Kidney glomerular epithelial cell (primary cell): ENCODE data around the gene ERBB4.
"Not testable (repeated sequence)": the region's sequence is repeated elsewhere in the genome, so short reads cannot be mapped to it uniquely, and the experiment has no call there.

Experiments used
- DNase-seq: peaks from one replicate; lab custom pipeline; 2025; lab: John Stamatoyannopoulos, UW

Gene ERBB4

DNA sequence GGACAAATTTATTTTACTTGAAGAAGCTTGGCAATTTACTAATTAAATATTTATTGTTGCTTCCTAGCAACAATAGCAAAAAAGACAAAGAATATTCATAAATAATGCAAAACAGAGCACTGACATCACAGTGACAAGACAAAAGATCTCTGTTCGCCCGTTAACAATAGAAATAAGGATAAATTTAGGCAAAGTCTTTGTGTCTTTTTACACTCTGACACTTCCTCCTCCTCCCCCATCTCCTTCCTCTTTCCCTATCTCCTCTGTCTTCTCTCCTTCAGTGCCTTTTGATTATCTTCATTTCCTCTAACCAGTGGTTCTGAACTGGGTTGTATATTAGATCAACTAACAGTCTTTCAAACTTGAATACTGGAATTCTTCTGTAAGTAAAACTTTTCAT lies 808.4 kb downstream of the ERBB4 start:
- DNase-seq, result no peak

DNA sequence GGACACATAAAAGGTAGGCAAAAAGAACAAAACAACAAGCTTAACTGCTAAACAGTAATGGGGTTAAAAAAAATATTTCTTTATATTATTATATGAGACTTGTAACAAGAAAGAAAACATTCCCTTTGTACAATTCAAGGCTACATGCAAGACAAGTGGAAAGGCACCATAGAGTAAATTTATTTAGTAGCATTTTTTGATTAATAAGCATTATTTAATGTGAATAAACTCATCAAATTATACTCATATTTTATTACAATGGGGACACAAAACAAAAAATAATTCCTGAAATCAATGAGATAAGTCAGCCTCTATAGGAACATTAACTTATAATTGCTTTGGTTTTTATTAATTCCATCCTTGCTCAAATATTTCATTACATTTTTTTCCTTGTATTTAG lies 809.2 kb downstream of the ERBB4 start:
- DNase-seq, result no peak

DNA sequence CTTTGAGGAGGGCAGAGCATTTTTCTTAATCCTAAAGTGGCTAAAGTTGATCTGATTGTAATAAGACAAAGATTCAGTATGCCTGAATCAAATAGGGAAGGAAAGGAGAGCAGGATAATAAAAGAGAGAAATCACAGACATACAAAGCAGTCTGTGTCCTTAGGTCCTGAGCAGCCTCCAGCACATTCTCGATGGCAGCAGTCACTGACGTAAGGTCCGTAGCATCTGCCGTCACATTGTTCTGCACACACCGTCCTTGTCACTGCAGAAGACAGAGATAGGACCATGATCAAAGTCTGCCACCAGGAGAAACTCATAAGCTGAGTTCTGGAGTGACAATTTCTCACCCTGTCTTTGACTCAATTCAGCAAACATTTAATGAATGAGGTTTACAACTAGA lies 813.7 kb downstream of the ERBB4 start:
- no peak for DNase-seq

DNA sequence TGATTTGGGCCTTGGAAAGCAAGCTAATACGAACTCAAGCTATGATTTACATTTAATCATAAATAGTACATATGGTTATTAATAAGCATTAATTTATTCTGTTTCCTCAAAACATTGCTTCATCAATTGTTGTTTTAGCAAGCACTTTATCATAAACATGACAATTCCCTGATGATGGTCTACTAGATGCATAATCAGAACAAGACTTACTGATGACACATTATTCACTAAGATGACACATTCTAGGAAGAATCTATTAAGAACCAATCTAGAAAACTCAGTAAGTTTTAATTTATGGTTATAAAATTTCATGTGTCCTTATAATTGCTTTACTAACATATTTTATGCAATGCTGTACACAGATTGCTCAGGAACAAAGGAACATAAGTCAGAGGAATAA lies 815.2 kb downstream of the ERBB4 start:
- DNase-seq, result no peak

DNA sequence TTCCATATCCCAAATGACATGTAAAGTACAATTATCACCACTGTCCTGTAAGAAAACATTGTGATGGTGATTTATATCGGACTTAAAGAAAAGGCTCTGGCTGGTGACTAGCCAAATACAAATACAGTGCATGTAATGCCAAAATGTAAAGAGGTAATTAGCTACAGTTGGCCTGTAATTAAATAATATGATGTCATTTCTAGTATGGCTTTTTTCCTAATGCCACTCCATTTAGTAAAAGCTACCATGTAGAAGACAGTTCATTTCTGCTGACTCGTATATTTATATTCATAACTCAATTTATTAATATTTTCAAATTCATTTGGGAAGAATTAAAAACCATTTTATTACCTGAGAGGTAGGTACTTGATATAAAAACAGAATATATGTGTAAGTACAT lies 815.7 kb downstream of the ERBB4 start:
- no peak for DNase-seq

DNA sequence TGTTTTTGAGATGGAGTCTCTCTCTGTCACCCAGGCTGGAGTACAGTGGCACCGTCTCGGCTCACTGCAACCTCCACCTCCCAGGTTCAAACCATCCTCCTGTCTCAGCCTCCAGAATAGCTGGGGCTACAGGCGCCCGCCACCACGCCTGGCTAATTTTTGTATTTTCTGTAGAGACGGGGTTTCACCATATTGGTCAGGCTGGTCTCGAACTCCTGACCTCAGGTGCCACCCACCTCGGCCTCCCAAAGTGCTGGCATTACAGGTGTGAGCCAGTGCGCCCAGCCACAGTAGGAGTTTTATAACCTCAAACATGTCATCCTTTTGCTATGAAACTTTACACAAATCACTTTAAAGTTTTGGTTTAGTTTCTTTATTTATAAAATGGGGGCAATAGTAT lies 816.7 kb downstream of the ERBB4 start:
- DNase-seq, result not testable (repeated sequence)

DNA sequence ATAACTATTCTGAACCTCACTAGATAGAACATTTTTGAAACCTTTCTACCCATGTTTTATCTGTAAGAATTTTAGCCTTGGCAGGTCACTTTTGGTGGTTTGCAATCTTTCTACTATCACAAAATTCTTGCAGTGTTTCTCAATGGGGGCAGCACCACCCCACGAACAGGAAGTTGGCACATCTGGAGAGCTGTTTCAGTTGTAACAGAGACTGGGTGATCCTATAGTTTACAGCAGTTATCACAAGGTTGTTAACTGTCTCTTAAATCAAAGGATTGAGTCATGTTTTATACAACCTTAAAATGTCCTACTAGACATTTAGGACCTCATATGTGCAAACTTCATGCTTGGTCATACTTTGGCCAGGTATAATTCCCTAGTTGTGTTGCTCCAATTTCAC lies 829.2 kb downstream of the ERBB4 start:
- DNase-seq, result no peak

DNA sequence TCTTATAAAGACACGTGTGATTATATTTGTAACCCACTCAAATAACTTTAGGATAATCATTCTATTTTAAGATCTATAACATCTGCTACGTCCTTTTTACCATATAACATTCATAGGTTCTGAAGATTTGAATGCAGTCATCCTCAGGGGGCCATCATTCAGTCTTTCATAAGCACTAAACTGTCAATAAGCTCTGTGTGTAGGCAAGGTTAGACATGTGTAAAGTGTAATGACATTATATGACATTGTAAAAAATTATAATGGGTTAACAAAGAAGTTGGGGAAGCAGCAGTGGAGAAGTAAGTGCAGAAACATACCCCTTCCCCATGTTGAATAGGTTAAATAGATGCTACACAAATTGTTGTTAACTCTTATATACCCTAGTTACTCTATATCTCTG lies 845.9 kb downstream of the ERBB4 start:
- no peak for DNase-seq

DNA sequence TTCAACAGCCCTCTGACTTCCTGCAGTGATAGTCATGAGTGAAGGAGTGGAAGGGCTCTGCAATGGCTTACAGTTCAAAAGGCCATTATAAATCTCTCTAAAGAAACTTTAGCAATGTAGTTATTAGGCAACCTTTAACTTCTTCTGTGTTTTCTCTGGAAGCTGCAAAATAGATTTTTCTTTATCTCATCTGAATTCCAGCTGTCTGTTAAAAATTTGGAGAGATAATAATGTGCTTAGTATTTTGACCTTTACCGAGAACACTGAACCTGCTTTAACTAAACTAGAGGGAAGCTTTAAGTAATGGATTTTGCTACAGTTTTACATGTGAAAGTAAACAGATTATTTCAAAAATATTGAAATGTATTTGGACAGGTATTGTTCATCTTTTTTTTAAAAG lies 847.9 kb downstream of the ERBB4 start:
- DNase-seq, result no peak

DNA sequence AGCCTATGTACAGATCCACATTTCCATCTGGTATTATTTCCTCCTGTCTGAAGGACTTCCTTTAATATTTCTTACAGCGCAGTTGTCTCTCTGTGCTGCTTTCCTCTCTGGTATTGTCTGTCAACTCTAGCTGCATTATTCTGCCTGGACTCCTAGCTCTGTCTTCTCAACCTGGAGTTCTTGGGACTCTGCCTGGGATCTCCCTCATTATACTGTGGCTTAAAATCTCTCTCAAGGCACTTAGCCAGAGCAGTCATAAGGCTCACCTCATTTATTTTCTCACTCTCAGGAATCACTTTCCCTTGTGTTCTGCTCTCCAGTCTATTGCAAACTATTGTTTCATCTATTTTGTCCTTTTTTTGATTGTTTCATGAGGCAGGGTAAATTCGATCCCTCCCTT lies 850.4 kb downstream of the ERBB4 start:
- DNase-seq, result no peak

DNA sequence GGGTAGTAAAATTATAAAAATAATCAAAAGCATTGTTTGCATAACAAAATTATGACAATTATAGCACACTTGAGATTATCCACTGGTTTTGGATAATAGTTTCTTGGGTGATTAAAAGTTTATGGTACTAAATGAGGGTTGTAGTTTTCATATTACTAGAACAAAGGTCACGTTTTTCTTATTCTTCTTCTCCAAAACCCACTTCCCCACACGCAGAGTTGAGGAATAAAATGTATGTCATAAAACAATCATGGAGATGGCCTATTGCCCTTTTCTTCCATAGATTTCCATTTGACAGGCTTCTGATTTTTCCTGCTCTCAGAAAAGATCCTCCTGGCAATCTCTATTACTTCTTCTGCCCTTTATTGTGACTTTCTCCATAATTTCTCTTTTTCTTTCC lies 863.9 kb downstream of the ERBB4 start:
- DNase-seq, result no peak

DNA sequence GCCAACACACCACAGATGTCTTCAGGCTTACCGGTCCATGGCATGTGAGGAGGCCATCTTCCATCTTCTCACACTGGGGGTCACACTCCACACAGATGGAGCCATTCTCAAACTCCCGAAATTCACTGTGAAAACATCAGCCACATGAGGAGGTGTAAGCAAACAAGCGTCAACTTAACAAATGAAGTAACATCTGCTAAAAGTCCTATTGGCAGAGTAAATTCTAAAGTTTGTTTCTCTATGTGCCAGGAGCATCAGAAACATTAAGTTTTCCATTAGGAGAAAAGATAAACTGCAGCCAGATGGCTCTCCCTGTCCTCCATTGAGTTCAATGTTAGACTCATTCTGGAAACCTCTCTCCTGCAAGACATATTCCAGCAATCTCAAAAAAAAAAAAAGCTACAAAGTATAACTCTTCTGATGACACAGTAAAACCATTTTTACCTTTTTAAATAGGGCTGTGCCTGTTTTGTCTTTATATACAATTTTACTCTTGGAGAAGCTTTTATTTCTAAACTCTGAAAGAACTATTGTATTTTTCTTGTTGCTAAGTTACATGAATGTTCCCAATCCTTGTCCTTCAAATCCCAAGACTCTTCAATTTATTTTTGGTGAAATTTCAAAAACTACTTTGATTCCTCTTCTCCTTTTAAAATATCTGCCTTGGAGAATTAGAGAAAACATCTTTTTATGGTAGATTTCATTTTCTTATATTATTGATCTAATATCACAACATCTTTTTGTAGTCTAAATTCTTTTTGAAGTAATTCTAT lies 865.3 kb downstream of the ERBB4 start:
- no peak for DNase-seq

DNA sequence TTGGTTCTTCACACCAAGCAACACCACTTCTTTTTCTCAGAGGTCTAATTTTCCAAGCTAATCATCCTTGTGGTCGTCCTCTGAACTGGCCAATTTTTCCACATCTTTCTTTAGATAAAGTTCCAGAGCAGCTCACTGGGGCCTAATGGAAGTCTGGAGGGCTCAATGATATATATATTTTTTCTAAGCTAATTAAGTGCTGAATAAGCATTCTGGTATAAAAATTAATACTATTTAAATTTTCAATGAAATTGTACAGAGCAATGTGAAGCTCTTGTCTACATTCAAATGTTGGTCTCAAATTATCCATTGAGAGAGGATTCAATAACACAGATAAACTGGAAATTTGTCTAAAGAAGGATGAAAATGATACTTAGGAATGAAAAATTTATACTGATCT lies 866.6 kb downstream of the ERBB4 start:
- no peak for DNase-seq

DNA sequence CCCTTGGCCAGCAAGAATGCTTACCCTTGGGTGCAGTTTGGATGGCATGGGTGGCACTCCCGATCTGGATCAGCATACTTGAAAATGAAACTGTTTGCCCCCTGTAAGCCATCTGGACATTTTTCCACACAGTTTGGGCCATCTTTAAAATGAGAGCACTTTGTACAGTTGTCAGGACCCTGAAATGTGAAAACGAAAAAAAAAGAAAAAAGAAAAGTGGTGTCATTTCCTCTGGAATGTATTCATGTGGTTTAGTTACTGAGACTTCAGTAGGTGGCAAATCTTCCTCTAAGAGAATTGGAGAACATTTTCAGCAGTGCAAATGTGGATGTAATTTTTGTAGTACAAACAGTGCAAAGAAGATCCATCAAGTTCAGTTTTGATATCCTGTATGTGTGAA lies 873.3 kb downstream of the ERBB4 start:
- no peak for DNase-seq

DNA sequence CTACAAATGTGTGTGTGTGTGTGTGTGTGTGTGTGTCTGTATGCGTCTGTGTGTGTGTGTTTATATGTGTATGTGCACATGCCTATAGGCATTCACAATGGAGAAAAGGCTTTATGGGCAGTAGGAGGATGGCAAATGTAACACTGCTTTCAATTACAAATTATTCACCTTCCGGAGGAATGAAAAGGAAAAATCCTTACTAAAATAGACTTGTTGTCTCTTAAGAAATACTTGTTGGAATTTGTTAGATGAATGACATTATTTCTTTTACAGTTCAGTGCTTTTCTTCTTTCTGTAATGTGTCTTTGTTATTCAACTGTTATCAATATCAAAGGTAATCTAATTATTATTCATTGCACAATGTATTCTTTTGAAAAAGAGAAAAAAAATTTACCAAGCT lies 874.3 kb downstream of the ERBB4 start:
- DNase-seq, result no peak

DNA sequence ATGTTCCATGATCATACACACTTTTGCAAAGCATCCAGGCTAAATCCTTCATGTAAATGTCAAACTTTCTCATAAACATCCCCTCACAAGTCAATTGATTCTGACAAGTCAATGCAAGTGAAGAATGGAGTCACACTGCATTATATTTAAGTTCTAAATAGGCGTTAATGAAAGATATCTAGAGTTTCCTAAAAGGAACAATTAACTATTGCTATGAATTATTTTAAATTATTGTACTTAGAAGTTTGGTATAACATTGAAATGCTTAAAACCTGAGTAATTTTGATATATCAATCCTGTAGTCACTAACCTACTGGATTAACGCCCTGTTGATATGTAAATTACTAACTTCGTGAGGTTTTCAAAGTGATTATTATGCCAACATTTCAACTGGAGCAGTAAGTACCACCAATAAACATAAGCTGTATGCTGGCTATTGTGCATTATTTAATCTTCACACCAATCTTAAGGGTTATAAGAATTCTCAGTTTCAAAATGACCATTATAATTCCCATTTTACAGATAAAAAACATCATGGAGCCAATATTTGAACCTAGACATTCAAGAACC lies 884.3 kb downstream of the ERBB4 start:
- no peak for DNase-seq

DNA sequence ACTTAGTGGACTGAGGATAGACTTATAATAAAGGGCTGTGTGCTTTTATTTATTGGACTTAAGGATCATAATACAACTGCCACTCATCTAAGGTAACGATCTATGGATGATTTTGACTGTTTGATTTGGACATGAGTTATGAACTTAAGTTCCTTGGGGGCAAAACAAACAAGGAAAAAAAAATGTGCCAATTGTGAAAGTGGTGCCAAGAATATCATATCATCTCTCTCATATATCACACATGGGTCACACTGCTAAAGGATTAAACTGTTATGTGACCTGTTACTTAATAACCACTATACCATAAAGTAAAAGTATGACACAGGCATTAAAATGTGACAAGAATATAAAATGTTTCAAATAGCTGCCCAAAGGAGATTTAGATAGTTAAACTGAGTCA lies 886.3 kb downstream of the ERBB4 start:
- no peak for DNase-seq

DNA sequence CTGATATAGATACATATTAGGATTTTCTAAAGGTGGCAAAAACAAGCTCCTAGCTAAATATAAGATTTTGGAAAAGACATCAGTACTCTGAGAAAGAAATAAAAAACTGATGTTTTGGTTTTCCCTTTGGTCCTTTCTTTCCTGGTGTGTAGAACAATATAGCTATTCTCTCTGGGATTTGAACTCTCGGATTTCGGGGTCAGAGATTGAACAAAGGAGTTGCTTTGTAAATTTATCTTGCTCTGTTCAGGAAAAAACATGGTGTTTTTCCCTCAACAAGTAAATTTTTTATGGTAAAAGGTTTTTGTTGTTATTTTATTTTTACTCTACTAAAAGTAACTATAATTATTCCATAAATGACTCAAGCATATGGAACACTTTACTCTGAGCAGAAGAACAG lies 889.3 kb downstream of the ERBB4 start:
- no peak for DNase-seq

DNA sequence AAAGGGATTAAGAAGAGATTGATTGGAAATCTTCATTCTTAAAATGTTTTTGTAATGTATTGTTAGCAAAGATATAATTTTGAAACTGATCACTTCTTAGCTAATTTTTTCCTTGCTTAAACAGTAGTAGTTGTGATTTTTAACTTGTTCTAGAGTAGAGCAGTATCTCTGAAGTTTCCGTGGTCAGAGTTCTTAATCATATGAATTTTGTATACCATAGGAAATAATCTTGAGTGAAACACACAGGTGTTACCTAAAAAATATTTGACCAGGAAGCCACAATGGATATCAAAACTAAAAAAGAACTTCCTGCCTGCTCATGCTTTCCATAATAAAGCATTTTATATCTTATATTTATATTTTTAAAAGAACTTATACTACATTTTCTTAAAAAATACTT lies 907.1 kb downstream of the ERBB4 start:
- no peak for DNase-seq

DNA sequence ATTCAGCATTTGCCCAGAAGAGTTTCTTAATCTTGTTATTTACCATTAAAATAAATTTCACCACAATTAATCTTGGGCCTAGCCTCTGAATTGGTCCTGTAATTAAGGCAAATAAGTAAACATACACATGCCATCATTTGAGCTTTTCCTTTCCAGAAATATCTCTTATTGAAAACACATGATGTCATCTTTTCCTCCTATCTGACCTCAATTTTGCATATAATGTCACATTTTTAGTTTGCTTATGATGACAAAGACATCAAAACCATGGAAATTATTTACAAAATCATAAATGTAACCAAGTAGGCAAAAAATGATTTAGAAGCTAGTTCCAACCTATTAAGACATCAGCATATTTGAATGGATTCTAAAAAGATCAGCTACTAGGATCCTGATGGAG lies 915.5 kb downstream of the ERBB4 start:
- DNase-seq, result no peak

DNA sequence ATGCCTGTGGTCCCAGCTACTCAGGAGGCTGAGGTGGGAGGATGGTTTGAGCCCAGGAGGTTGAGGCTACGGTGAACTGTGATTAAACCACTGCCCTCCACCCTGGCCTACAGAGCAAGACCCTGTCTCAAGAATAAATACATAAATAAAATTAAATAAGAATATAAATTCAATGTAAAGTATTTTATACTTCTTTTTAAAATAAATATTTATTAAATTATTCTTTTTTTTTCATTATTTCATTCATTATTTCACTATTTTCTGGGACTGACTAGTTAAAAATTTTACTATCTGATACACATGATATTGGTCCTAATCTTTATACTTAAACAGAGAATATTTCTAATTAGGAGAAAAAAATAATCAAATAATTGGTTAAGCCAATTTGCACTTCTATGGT lies 917.6 kb downstream of the ERBB4 start:
- DNase-seq, result no peak

DNA sequence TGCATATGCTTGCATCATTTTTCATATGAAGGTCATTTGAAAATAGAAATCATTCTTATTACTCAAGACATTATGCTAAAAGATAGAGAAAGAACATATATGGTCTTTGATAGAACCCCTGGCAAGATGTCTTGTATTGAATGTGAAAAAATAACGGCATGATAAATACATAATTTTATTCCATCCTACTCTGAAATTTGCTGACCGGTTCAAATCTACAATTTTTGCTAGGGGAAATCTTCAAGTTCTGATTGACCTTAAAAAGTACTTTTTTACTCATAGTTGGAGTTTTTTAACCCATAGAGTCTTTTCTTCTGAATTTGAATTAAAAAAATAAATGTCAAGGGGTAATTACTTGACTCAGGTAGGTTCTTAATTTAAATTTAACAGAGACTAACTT lies 920.8 kb downstream of the ERBB4 start:
- no peak for DNase-seq

DNA sequence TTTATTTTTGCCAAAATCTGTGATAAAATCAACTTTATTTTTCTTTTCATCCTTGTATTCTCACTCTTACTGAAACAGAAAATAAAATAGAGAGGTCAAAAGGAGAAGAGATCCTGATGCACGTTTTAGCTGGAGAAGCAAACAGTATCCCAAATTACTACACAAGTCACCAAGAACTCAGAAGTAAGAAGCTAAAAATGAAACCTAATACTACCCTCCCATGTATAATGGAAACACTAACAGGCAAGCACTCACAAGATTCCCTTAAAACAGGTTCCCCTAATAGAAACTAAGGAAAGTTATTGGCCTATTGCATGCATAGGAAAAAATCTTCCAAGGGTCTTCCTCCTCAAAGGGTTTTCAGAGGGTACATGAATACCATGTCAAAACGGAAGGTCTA lies 927.0 kb downstream of the ERBB4 start:
- no peak for DNase-seq

DNA sequence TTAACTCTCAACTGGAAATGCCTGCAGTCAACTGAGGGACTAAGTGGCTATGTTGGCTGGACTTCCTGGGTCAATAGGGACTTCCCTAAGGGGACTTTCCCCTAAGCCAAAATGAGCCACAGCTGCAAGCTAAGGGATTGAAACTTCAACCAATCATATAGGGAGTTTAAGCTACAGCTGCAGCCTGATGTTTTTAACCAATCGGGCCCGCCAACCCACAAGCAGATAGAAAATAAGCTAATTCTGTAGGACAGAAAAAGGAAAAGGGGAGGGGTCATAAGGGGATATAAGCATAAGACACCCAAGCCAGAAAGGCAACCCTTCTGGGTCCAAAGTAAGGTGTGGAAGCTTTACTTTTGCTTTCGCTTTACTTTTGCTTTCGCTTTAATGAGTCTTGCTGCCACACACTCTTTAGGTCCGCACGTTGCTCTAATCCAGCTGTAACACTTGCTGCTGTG lies 927.5 kb downstream of the ERBB4 start:
- no peak for DNase-seq
